Right atrium auricular region (tissue), 2 donors: ENCODE data around the gene LIMCH1. TPM values are rescaled to one million over a fixed set of nuclear protein-coding genes. Genes with fewer than 3 reads are reported as not detected.
"Not testable (repeated sequence)": the region's sequence is repeated elsewhere in the genome, so short reads cannot be mapped to it uniquely, and the experiment has no call there.

Experiments used
- DNase-seq: peaks from one replicate; pipeline ENCODE4 v3.0.0-alpha.2; 2019; ENCODE audit warnings: low spot score
- H3K27ac ChIP-seq, 2 donors: fragments of 200-600 bp; sonication (generic); 1 replicate in 1 of 2; 2 replicates in 1 of 2; pipeline ENCODE4 v1.5.1; 2016 to 2019
- H3K27me3 ChIP-seq, 2 donors: fragments of 200-600 bp; sonication (generic); one replicate each; pipeline versions ENCODE4 v1.5.1 to v1.6.0; 2017 to 2019
- H3K36me3 ChIP-seq: fragments of 200-600 bp; sonication (generic); one replicate; pipeline ENCODE4 v1.5.1; 2016
- H3K4me1 ChIP-seq, 2 donors: fragments of 200-600 bp; sonication (generic); one replicate each; pipeline versions ENCODE4 v1.5.1 to v1.6.0; 2017 to 2019
- H3K4me3 ChIP-seq, 2 donors: fragments of 200-600 bp; sonication (generic); 1 replicate in 1 of 2; 2 replicates in 1 of 2; pipeline ENCODE4 v1.5.1; 2017 to 2019; ENCODE audit warnings: mild to moderate bottlenecking in 1 of 2, moderate library complexity in 1 of 2
- H3K9me3 ChIP-seq, 2 donors: fragments of 200-600 bp; sonication (generic); one replicate each; pipeline ENCODE4 v1.5.1; 2019
- total RNA-seq, 2 donors: library from RNA; depleted of rRNA; stranded (reverse); fragments of >200 nt; gene quantifications; one replicate each; pipeline ENCODE4 v1.1.0, GENCODE V29; 2016
- TF ChIP-seq, protein P1 (sequence below), 2 donors: fragments of 200-600 bp; sonication (generic); IDR thresholded peaks; one replicate each; pipeline ENCODE4 v1.5.1; 2019; ENCODE audit warnings: antibody characterized with exemption in 2 of 2

The LIMCH1 gene
- total RNA-seq, 2 donors from 2014 or later, result 76.1 to 101 TPM

DNA sequence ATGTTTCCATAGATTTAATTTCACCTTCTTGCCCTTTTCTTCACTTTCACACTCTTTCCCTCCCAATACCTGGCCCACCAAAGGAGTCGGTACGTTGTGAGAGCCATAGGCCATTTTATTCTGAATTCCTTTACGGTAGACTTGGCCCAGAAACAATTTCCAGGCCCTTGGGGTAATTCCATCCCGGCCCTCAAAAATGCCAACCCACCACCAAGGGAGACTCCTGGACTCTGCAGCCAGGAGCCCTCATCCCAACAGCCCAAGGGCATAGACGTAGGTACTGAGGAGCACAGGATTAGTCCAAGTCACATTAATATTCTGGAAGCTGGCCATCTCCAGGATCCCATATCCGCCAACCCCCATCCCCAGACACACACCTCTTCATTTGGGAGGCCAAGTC, 102.9 kb downstream of the LIMCH1 start:
- H3K9me3 ChIP-seq, result no peaks in the 10 kb centered on the region
- no peaks in the 10 kb centered on the region for H3K36me3 ChIP-seq
- TF ChIP-seq, protein P1, sequence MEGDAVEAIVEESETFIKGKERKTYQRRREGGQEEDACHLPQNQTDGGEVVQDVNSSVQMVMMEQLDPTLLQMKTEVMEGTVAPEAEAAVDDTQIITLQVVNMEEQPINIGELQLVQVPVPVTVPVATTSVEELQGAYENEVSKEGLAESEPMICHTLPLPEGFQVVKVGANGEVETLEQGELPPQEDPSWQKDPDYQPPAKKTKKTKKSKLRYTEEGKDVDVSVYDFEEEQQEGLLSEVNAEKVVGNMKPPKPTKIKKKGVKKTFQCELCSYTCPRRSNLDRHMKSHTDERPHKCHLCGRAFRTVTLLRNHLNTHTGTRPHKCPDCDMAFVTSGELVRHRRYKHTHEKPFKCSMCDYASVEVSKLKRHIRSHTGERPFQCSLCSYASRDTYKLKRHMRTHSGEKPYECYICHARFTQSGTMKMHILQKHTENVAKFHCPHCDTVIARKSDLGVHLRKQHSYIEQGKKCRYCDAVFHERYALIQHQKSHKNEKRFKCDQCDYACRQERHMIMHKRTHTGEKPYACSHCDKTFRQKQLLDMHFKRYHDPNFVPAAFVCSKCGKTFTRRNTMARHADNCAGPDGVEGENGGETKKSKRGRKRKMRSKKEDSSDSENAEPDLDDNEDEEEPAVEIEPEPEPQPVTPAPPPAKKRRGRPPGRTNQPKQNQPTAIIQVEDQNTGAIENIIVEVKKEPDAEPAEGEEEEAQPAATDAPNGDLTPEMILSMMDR (IDR thresholded peaks at IDR 0.05), result no peak
- DNase-seq, result no peak
- H3K27me3 ChIP-seq, result no peaks in the 10 kb centered on the region
- no peak overlapping the region for H3K4me3 ChIP-seq
- H3K27ac ChIP-seq, result no peak overlapping the region
- H3K4me1 ChIP-seq, result peaks cover 0 to 10% of the 10 kb centered on the region in 2 donors

DNA sequence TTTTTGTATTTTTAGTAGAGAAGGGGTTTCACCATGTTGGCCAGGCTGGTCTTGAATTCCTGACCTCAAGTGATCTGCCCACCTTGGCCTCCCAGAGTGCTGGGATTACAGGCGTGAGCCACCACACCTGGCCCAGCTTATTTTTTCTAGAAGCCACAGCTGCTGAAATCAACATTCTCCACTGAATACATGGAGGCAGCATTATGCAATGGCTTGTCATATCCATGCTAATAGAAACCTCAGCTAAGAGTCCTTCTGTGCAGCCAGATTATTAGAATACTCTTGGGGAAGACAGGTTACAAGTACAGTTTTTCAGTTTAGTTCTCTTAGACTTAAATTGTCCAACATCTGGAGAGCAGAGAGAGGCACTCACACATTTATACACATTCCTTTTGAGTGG, 104.8 kb downstream of the LIMCH1 start:
- H3K27ac ChIP-seq, H3K4me1 ChIP-seq, DNase-seq, H3K9me3 ChIP-seq, H3K27me3 ChIP-seq, H3K4me3 ChIP-seq: not testable (repeated sequence)
- H3K36me3 ChIP-seq, result peaks cover 13% of the 10 kb centered on the region

DNA sequence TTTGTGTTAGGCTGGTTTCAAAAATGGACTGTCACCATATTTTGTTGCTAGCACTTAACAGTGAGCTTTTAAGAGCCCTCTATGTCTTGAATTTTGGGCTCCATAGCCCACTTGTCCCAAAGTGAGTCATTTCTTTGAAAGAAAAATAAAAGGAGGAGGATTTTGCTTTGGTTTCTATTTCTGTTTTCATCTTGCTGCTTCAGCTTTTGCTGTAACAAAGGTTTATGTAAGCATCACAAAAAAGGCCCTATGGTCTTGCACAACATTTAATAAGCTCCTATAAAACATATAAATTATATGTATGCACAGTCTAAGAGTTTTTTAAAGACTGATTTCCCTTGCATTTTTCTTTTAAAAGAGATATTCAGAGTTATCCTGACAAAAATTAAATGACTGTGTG, 105.4 kb downstream of the LIMCH1 start:
- TF ChIP-seq, protein P1 (IDR thresholded peaks at IDR 0.05), result no peak
- DNase-seq, result no peak
- peaks cover 19% of the 10 kb centered on the region for H3K36me3 ChIP-seq
- no peak overlapping the region for H3K27ac ChIP-seq
- H3K27me3 ChIP-seq, result no peaks in the 10 kb centered on the region
- no peak overlapping the region for H3K4me3 ChIP-seq
- H3K4me1 ChIP-seq, result peaks cover 0 to 10% of the 10 kb centered on the region in 2 donors
- H3K9me3 ChIP-seq, result no peaks in the 10 kb centered on the region

DNA sequence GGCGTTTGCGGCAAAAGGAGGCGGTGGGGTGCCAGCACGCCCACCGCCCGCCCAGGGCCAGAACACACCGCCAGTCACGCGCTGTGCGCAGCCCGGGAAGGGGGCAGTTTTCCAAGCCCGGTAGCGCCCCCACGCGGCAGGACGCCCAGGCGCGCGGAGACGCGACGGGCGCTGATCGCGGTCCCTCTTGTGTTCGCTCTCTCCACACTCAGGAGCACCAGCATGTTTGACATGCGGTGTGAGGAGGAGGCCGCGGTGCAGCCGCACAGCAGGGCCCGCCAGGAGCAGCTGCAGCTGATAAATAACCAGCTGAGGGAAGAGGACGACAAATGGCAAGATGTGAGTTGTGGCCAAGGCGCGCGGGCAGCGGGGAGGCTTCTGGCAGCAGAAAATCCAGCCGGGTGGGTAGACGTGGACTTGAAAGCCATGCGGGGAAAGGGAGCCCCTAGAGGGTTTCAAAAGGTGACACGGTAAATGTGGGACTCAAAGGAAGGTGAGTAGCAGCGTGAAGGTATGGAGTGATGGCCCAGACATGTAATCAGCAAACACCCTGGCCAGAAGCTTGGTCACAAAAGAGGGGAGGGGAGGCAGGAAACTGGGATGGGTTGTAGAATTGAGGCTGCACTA, 106.4 kb downstream of the LIMCH1 start:
- peak; percentile 81 for DNase-seq
- H3K4me3 ChIP-seq, result peak overlapping the region in 1 of 2 donors; percentile 31
- H3K27me3 ChIP-seq, result no peaks in the 10 kb centered on the region
- no peaks in the 10 kb centered on the region for H3K9me3 ChIP-seq
- peaks cover 19% of the 10 kb centered on the region for H3K36me3 ChIP-seq
- TF ChIP-seq, protein P1 (IDR thresholded peaks at IDR 0.05), result peak; percentile 86 to 96
- peaks cover 0 to 10% of the 10 kb centered on the region in 2 donors for H3K4me1 ChIP-seq
- no peak overlapping the region for H3K27ac ChIP-seq

DNA sequence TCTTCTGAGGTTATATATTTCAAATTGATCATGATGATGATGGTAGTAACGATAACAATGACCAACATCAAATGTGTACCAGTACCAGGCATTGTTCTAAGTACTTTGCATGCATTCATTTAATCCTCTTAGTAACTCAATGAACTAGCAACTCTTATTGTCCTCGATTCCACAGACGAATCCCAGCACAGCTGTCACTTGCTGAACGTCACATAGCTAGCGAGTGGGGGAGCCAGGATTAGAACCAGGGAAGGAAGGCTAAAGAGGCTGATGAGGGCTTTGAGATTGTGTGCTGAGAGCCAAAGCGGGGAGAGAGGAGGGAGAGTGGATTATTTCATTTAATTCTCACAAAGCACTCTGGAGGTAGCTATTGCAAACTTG, 106.9 kb downstream of the LIMCH1 start:
- Histone ChIP-seq H3K4me3 (no peak overlapping the region), H3K27ac (no peak overlapping the region), H3K36me3 (peaks cover 19% of the 10 kb centered on the region), H3K4me1 (peaks cover 0 to 10% of the 10 kb centered on the region in 2 donors), H3K27me3 (no peaks in the 10 kb centered on the region), H3K9me3 (no peaks in the 10 kb centered on the region)
- no peak for DNase-seq
- TF ChIP-seq, protein P1 (IDR thresholded peaks at IDR 0.05), result no peak

DNA sequence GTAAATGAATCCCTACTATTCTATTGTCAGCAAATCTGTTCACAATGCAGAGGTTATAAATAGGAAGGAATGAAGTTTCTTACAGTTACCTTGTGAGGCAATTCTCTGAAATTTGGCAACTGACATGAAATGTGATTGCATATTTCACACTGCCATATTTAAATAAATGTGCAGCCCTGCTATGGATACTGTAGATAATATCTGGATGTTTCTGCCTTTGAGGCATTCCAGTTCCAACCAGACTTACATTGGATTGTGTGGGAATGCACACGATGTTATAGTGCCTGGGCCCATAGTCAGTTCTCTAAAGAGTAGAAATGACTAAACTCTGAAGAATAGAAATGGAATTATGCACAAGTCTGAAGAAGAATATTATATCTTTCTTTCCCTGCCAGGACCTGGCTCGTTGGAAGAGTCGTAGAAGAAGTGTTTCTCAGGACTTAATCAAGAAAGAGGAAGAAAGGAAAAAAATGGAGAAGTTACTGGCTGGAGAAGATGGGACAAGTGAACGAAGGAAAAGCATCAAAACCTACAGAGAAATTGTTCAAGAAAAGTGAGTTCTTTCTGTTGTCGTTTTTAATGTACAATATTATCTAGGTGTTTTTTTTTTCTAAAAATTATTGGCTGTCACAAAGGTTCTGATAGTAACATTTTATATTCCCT, 107.9 kb downstream of the LIMCH1 start:
- H3K4me3 ChIP-seq, result no peak overlapping the region
- H3K27ac ChIP-seq, result no peak overlapping the region
- no peak for DNase-seq
- H3K27me3 ChIP-seq, result no peaks in the 10 kb centered on the region
- H3K4me1 ChIP-seq, result peaks cover 0 to 10% of the 10 kb centered on the region in 2 donors
- TF ChIP-seq, protein P1 (IDR thresholded peaks at IDR 0.05), result no peak
- H3K36me3 ChIP-seq, result peaks cover 22% of the 10 kb centered on the region
- H3K9me3 ChIP-seq, result no peaks in the 10 kb centered on the region
